Epithelial cell of proximal tubule (primary cell): ENCODE data around the gene RNF186. TPM values are rescaled to one million over a fixed set of nuclear protein-coding genes. Genes with fewer than 3 reads are reported as not detected.

Experiments used
- DNase-seq: peaks from one replicate; pipeline ENCODE4 v3.0.0-alpha.2; 2011; ENCODE audit warnings: low read depth
- H3K4me3 ChIP-seq: 2 replicates; pipeline ENCODE4 v1.5.1; 2011; ENCODE audit warnings: low read depth, mild to moderate bottlenecking, low read length
- total RNA-seq: library from RNA; depleted of rRNA; stranded (reverse); fragments of >200 nt; gene quantifications from 2 replicates; pipeline ENCODE4 v1.2.3, GENCODE V29; 2015
- TF ChIP-seq, protein P1 (sequence below): conservative IDR thresholded peaks from 2 replicates; pipeline ENCODE4 v1.5.1; 2012; ENCODE audit warnings: low read depth, mild to moderate bottlenecking, low read length

RNF186 gene
- total RNA-seq, 1 donor from 2014 or later, result not detected

DNA sequence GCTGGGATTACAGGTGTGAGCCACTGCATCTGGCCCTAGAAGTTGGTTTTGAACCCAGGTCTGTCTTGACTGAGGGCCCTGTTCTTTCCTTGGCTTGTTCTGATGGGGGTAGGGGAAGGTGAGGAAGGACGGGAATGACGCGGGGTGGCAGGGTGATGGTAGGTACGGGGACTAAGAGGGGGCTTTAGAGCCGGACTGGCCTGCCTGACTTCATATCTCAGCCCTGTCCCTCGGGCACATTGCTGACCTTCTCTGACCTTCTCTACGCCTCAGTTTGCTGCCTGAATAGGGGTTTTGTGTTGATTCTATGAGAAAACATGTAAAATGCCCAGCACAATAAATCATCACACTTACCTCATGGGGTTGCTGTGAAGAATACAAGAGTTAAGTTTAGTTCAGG is 6.7 kb downstream of the RNF186 start:
- no peak for DNase-seq
- TF ChIP-seq, protein P1, sequence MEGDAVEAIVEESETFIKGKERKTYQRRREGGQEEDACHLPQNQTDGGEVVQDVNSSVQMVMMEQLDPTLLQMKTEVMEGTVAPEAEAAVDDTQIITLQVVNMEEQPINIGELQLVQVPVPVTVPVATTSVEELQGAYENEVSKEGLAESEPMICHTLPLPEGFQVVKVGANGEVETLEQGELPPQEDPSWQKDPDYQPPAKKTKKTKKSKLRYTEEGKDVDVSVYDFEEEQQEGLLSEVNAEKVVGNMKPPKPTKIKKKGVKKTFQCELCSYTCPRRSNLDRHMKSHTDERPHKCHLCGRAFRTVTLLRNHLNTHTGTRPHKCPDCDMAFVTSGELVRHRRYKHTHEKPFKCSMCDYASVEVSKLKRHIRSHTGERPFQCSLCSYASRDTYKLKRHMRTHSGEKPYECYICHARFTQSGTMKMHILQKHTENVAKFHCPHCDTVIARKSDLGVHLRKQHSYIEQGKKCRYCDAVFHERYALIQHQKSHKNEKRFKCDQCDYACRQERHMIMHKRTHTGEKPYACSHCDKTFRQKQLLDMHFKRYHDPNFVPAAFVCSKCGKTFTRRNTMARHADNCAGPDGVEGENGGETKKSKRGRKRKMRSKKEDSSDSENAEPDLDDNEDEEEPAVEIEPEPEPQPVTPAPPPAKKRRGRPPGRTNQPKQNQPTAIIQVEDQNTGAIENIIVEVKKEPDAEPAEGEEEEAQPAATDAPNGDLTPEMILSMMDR, result no peak
- H3K4me3 ChIP-seq, result no peak overlapping the region

DNA sequence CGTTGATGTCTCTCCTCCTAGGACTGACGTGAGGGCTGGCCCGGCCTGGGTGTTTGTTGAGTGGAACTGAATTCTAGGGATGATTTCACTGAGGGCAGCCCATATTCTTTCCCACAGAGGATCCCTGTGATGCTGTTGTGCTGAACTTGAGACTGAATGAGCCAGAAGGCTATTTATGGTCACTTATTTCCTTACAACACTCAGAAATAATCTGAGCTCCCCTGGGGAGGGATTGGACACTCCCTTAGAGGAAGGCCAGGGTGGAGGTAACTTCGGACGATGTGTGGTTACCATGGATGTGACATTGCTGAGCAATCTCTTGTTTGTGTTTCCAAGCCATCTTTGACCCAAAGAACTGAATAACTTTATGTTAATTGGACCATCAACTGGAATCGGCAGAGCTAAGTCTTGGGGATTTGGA is 10.2 kb downstream of the RNF186 start:
- no peak overlapping the region for H3K4me3 ChIP-seq
- DNase-seq, result peak; percentile 95
- TF ChIP-seq, protein P1, result no peak

DNA sequence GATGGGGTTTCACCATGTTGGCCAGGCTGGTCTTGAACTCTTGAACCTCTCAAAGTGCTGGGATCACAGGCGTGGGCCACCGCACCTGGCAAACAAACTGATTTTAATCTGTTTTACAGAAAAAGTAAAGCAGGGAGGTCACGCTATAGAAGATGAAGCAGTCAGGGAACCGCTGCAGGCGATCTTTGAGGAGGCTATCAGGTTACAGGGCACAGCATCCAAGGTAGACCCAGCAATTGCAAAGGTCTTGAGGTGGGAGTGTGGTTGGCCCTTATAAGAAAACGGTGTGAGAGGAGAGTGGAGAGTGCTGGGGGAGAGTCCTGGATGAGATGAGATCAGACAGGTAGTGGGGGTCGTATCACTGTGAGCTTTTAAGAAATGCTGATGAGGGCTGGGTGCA is 12.8 kb downstream of the RNF186 start:
- TF ChIP-seq, protein P1, result no peak

DNA sequence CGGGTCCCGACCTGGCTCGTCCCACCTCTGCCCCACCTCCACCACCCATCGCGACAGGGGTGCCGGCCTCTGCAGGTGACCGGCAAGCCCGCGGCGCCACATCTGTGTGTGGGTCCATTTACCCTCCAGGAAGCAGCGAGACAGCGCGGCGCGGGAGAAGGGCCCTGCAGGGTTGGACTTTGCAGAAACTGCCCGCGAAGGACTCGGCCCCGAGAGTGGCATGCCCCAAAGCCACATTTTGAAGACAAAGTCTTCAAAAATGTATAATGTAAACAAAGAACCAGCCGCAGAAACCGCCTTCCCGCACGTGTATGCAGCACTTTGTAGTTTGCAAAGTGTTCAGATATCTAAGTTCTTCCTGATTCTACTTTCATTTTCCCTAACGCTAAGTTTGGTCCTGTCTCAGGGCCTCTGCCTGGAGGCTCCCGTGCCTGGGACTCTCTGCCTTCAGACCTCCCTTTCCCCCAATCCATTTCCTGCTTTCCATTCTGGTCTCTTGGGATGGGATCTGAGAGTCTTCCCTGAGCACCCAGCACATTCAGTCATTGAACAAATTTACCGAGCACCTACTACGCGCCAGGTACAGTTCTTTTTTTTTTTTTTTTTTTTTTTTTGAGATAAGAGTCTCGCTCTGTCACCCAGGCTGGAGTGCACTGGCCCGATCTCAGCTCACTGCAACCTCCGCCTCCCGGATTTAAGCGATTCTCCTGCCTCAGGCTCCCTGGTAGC is 14.8 kb downstream of the RNF186 start:
- DNase-seq, result no peak
- TF ChIP-seq, protein P1, result no peak
- peak overlapping the region; percentile 65 for H3K4me3 ChIP-seq

More for the DNA sequence above, 12.8 kb downstream of the RNF186 start:
- no peak for DNase-seq
- H3K4me3 ChIP-seq, result no peak overlapping the region

DNA sequence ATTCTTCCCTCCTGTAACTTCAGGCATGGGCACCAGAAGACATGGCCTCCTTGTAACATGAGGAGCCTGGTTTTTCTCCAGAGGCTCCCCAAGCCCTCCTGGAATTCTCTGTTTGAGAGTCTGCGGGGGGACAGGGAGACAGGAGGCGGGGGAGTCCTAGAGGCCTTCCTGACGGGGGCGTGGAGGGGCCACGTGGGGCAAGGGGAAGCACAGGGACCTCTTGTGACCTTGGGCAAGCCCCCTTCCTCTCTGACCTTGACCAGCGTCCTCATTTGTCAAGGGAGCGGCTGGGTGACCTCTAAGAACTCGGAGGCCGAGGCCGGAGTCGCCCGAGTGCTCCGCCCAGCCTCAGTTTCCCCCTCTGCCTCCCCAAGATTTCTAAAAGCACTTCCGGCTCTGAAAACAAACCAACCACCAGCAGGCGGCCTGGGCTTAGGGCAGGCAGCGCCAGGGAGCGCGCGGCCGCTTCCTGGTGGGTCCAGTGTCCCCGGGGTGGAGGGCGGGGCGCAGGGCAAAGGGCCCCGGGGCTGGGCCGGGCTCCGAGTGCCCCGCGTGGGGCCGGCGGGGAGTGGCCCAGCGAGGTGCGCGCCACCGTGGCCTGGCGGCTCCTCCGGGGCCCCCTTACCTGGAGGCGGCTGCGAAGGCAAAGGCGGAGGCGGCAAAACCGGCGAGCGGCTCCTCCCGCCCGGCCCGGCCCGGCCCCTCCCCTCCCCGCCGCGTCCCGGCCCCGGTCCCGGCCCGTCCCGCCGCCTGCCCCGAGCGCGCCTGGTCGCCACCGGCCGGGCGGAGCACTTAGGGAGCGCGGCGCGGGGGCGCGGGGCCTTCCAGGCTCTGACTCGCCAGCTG is 15.6 kb downstream of the RNF186 start, which contains the start of gene TMCO4:
Gene TMCO4, minus strand, starts transcription at position 687 of the 846 bp plus-strand sequence. CDS start 19,158 bp downstream, outside the sequence.
- TF ChIP-seq, protein P1, result peak; percentile 51
- peak within 1 kb of the TSS; percentile 65 for H3K4me3 ChIP-seq
- no peak for DNase-seq

DNA sequence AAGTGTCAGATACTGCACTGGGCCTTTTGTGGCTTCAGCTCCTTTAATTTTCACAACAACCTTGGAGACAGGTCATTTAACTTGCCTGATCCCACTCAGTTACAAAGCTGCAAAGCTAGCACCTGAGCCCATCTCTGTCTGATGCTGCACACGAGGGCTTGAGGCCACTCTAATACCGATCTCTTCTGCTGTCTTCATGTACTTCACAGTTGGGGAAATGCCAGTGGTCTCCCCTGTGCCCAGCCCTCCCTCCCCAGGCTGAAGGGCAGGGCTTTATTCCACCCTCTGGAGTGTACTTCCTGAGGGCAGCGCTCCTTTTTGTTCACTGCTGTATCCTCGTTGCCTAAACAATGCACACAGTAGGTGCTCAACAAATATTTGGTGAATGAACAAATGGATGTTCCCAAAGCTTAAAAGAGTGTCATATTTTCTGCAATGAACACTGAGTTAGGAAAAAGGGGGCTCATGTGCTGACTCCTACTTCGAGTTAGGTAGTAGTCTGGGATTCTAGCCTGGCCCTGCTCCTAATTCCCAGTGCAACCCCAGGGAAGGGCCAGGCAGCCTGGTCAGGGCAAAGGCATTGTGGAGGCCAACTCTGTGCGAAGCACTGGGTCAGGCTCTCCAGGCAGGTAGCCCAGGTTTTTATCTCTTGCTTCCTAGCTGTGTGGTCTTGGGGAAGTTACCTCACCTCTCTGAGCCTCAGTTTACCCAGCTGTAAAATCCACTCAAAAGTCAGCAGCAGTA is 16.4 kb downstream of the RNF186 start:
- H3K4me3 ChIP-seq, result peak overlapping the region; percentile 65
- TF ChIP-seq, protein P1, result no peak

More for the DNA sequence above, 16.4 kb downstream of the RNF186 start:
- no peak for DNase-seq
